HEK293 (cell line): Measurements from ENCODE around the gene RHPN2.

Source experiments
- ZEB2 ChIP-seq: fragments of 450-650 bp; formaldehyde crosslinking; IDR thresholded peaks from 2 replicates; pipeline ENCODE4 v1.5.1; 2016; ENCODE audit warnings: missing biosample characterization, missing genetic modification characterization
- ZNF221 ChIP-seq: fragments of 450-650 bp; formaldehyde crosslinking; IDR thresholded peaks from 2 replicates; pipeline ENCODE4 v1.5.1; 2017; ENCODE audit warnings: missing biosample characterization, missing genetic modification characterization, borderline replicate concordance

- TF ChIP-seq ZEB2 (tag by site-specific recombination), result no peak
- no peak for TF ChIP-seq ZNF221 (tag by site-specific recombination)
These were observed 45.6 kb upstream of the RHPN2 start for GRCh38 chr19:33110137-33110910.
